HL-60 (cell line): ENCODE measurements around the gene ZNF282.

Experiments
- DNase-seq, 2 experiments: peaks; one replicate each; pipeline ENCODE4 v3.0.0-alpha.2; 2010 to 2020; ENCODE audit warnings: low read depth in 1 of 2, low spot score in 1 of 2
- H3K27ac ChIP-seq: fragments of 250-450 bp; sonication (Bioruptor Pico); replicated peaks from 2 replicates; pipeline ENCODE4 v1.5.1; 2020; ENCODE audit warnings: mild to moderate bottlenecking, moderate library complexity
- H3K27me3 ChIP-seq: fragments of 250-450 bp; sonication (Bioruptor Pico); 2 replicates; pipeline ENCODE4 v1.5.1; 2021; ENCODE audit warnings: mild to moderate bottlenecking, moderate library complexity; ENCODE audit not compliant: insufficient read depth, poor library complexity, severe bottlenecking
- H3K4me3 ChIP-seq: replicated peaks from 2 replicates; pipeline ENCODE4 v1.5.1; 2011; ENCODE audit warnings: mild to moderate bottlenecking, control low read depth, low read length; ENCODE audit not compliant: insufficient read depth
- GABPA ChIP-seq: IDR thresholded peaks from 2 replicates; pipeline ENCODE4 v1.6.1; 2012; ENCODE audit warnings: low read depth
- POLR2AphosphoS5 ChIP-seq: IDR thresholded peaks from 2 replicates; pipeline ENCODE4 v1.6.1; 2012; ENCODE audit warnings: low read depth
- REST ChIP-seq: IDR thresholded peaks from 2 replicates; pipeline ENCODE4 v1.6.1; 2012; ENCODE audit warnings: low read depth; ENCODE audit not compliant: insufficient replicate concordance
- SPI1 ChIP-seq: IDR thresholded peaks from 2 replicates; pipeline ENCODE4 v1.6.1; 2012; ENCODE audit warnings: low read depth, mild to moderate bottlenecking, borderline replicate concordance
- TF ChIP-seq, protein P1 (sequence below): IDR thresholded peaks from one replicate; pipeline ENCODE4 v1.5.1; 2011; ENCODE audit warnings: low read length, control low read depth, inconsistent platforms; ENCODE audit not compliant: insufficient read depth

Gene ZNF282

GRCh38 chr7:149210551-149210950 is 15.2 kb downstream of the ZNF282 start:
- H3K4me3 ChIP-seq: no peak overlapping the region

DNA sequence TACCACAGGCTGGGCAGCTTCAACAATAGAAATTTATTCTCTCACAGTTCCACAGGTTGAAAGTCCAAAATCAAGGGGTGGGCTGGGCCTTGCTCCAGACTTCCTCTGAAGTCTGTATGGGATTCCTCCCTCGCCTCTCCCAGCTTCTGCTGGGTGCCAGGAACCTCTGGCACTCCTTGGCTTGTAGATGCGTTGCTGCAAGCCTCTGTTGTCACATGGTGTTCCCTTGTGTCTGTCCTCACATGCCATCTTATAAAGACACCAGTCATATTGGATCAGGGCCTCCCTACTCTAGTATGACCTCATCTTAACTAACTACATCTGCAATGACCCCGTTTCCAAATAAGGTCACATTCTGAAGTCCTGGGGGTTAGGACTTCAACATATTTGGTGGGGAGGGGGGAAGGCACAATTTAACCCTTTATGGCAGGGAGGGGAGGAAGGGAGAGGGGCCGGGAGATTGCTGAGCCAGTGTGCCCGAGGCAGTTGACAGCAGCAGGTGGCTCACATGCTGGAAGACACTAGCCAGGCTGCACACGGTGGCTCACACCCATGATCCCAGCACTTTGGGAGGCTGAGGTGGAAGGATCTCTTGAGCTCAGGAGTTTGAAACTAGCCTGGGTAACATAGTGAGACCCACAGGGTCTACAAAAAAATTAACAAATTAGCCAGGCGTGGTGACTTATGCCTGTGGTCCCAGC is 18.8 kb downstream of the ZNF282 start:
- DNase-seq: no peak
- Histone ChIP-seq H3K4me3 (no peak overlapping the region), H3K27ac (no peak overlapping the region), H3K27me3 (no peaks in the 10 kb centered on the region)
- TF ChIP-seq, protein P1, sequence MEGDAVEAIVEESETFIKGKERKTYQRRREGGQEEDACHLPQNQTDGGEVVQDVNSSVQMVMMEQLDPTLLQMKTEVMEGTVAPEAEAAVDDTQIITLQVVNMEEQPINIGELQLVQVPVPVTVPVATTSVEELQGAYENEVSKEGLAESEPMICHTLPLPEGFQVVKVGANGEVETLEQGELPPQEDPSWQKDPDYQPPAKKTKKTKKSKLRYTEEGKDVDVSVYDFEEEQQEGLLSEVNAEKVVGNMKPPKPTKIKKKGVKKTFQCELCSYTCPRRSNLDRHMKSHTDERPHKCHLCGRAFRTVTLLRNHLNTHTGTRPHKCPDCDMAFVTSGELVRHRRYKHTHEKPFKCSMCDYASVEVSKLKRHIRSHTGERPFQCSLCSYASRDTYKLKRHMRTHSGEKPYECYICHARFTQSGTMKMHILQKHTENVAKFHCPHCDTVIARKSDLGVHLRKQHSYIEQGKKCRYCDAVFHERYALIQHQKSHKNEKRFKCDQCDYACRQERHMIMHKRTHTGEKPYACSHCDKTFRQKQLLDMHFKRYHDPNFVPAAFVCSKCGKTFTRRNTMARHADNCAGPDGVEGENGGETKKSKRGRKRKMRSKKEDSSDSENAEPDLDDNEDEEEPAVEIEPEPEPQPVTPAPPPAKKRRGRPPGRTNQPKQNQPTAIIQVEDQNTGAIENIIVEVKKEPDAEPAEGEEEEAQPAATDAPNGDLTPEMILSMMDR: no peak
- TF ChIP-seq GABPA (no peak), POLR2AphosphoS5 (no peak), SPI1 (no peak), REST (no peak)

More at GRCh38 chr7:149210551-149210950, 15.2 kb downstream of the ZNF282 start:
- no peak for DNase-seq
- H3K27ac ChIP-seq: no peak overlapping the region
- H3K27me3 ChIP-seq: no peaks in the 10 kb centered on the region
- TF ChIP-seq SPI1: no peak
- TF ChIP-seq, protein P1: no peak

DNA sequence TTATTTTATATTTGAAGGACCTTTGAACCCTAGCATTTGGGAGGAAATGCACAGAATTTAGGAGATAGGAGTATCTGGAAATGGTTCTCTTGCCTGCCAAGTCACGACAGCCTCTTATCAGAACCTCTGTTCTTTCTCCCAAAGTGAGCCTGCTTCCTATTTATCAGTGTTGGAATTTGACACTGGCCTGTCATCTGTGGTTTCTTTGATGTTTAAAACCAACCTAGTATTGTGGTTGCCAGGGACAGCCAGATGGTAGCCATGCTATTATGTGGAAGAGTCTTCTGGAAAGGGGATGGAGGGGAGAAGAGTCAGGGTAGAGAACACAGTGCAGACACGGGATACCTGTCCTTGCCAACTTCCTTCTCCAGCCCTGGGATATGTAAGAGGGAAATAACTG is 21.1 kb downstream of the ZNF282 start:
- Histone ChIP-seq H3K27ac (no peak overlapping the region), H3K27me3 (no peaks in the 10 kb centered on the region), H3K4me3 (no peak overlapping the region)
- TF ChIP-seq GABPA (no peak), SPI1 (no peak), REST (no peak), POLR2AphosphoS5 (no peak)
- TF ChIP-seq, protein P1: no peak
- no peak for DNase-seq

GRCh38 chr7:149217570-149217969 is 22.2 kb downstream of the ZNF282 start:
- no peak for DNase-seq
- Histone ChIP-seq H3K4me3 (no peak overlapping the region), H3K27me3 (no peaks in the 10 kb centered on the region), H3K27ac (no peak overlapping the region)
- TF ChIP-seq REST (no peak), POLR2AphosphoS5 (no peak), GABPA (no peak)
